HCT116 (cell line): Measurements from ENCODE around the gene FOXC2. TPM values are rescaled to one million over a fixed set of nuclear protein-coding genes. Genes with fewer than 3 reads are reported as not detected.

ENCODE experiments used
- ATAC-seq: fragments of 200-7000 bp; cut with Tn5 transposase; 2 replicates; pipeline ENCODE4 v1.9.1; 2020; ENCODE audit warnings: mild to moderate bottlenecking, moderate library complexity
- BruUV-seq: library from RNA; stranded (reverse); fragments of 400-500 nt; replicated peaks from 2 replicates; lab custom pipeline; 2021; lab: Mats Ljungman, UMichigan
- CTCF ChIA-PET: fragments of 300-600 bp; sonication (Branson Sonifier 250); formaldehyde crosslinking; loops from one replicate; lab custom pipeline; 2021; ENCODE audit warnings: antibody characterized with exemption; lab: Charles Lee
- POLR2A ChIA-PET: fragments of 300-600, 350-600 bp; sonication (Branson Sonifier 250); formaldehyde crosslinking; loops from one replicate; lab custom pipeline; 2021; ENCODE audit warnings: antibody characterized with exemption; lab: Charles Lee
- RAD21 ChIA-PET, 2 experiments: fragments of 300-600 bp; sonication (Branson Sonifier 250); formaldehyde crosslinking; loops; one replicate each; lab custom pipeline; 2023; ENCODE audit warnings: low total read pairs in 2 of 2; ENCODE audit not compliant: uncharacterized antibody in 2 of 2, unreplicated experiment in 2 of 2, low non-redundant PET in 1 of 2; lab: Charles Lee
- DNase-seq: peaks from one replicate; pipeline ENCODE4 v3.0.0-alpha.2; 2010; ENCODE audit warnings: low read depth, low spot score
- H2AFZ ChIP-seq: fragments of 200-600 bp; shearing (Covaris generic), sonication (generic); 2 replicates; pipeline ENCODE4 v1.6.1; 2017; ENCODE audit warnings: low read depth, mixed run types, mixed read lengths, antibody characterized with exemption, low read length; ENCODE audit not compliant: poor library complexity, severe bottlenecking
- H3K27ac ChIP-seq: 2 replicates; pipeline ENCODE4 v1.5.1; 2012; ENCODE audit warnings: low read depth, low read length
- H3K27me3 ChIP-seq: fragments of 200-600 bp; sonication (generic); 2 replicates; pipeline ENCODE4 v1.6.1; 2016; ENCODE audit warnings: mixed run types, low read length, mixed read lengths; ENCODE audit not compliant: insufficient read depth
- H3K36me3 ChIP-seq, 2 experiments: fragments of 200-500 bp in 1 of 2; fragments of 200-600 bp in 1 of 2; sonication (Bioruptor generic) in 1 of 2; sonication (generic) in 1 of 2; 2 replicates each; pipeline versions ENCODE4 v1.5.1 to v1.6.1; 2014 to 2016; ENCODE audit warnings: low read length in 2 of 2, inconsistent platforms in 1 of 2, mixed read lengths in 1 of 2, mixed run types in 1 of 2; ENCODE audit not compliant: insufficient read depth in 2 of 2, control insufficient read depth in 1 of 2
- H3K4me1 ChIP-seq, 2 experiments: fragments of 200-600 bp in 1 of 2; sonication (generic) in 1 of 2; 2 replicates each; pipeline versions ENCODE4 v1.5.1 to v1.6.1; 2012 to 2017; ENCODE audit warnings: low read length in 2 of 2, inconsistent platforms in 1 of 2, mild to moderate bottlenecking in 1 of 2, mixed read lengths in 1 of 2, mixed run types in 1 of 2, moderate library complexity in 1 of 2; ENCODE audit not compliant: insufficient read depth in 2 of 2, control insufficient read depth in 1 of 2
- H3K4me2 ChIP-seq: fragments of 200-600 bp; sonication (generic); 2 replicates; pipeline ENCODE4 v1.6.1; 2017; ENCODE audit warnings: mixed run types, low read length, mixed read lengths
- H3K4me3 ChIP-seq, 2 experiments: fragments of 200-600 bp in 1 of 2; sonication (generic) in 1 of 2; replicated peaks in 1 of 2; 2 replicates each; pipeline ENCODE4 v1.5.1; 2011 to 2016; ENCODE audit warnings: low read length in 2 of 2, control low read depth in 1 of 2, low read depth in 1 of 2, mild to moderate bottlenecking in 1 of 2, mixed read lengths in 1 of 2, mixed run types in 1 of 2
- H3K79me2 ChIP-seq: fragments of 200-600 bp; sonication (generic); 2 replicates; pipeline ENCODE4 v1.6.1; 2017; ENCODE audit warnings: mild to moderate bottlenecking, mixed run types, low read length, moderate library complexity, mixed read lengths; ENCODE audit not compliant: insufficient read depth
- H3K9ac ChIP-seq: fragments of 200-600 bp; sonication (generic); 2 replicates; pipeline ENCODE4 v1.6.1; 2016; ENCODE audit warnings: low read length, mixed read lengths
- H3K9me2 ChIP-seq: fragments of 200-600 bp; sonication (generic), shearing (Covaris generic); 2 replicates; pipeline ENCODE4 v1.6.1; 2017; ENCODE audit warnings: mixed run types, mild to moderate bottlenecking, moderate library complexity; ENCODE audit not compliant: insufficient read depth
- H3K9me3 ChIP-seq, 2 experiments: fragments of 200-500 bp in 1 of 2; fragments of 200-600 bp in 1 of 2; sonication (Bioruptor generic) in 1 of 2; sonication (generic) in 1 of 2; 2 replicates each; pipeline ENCODE4 v1.6.1; 2014 to 2017; ENCODE audit warnings: low read length in 2 of 2, mixed read lengths in 2 of 2, inconsistent platforms in 1 of 2, low read depth in 1 of 2, mild to moderate bottlenecking in 1 of 2, mixed run types in 1 of 2, moderate library complexity in 1 of 2; ENCODE audit not compliant: control insufficient read depth in 1 of 2, insufficient read depth in 1 of 2
- H4K20me1 ChIP-seq: fragments of 200-600 bp; sonication (generic), shearing (Covaris generic); 2 replicates; pipeline ENCODE4 v1.6.1; 2017; ENCODE audit warnings: mixed run types, mild to moderate bottlenecking, moderate library complexity; ENCODE audit not compliant: insufficient read depth
- CBX3 ChIP-seq: IDR thresholded peaks from 2 replicates; pipeline ENCODE4 v1.6.1; 2012; ENCODE audit warnings: low read depth
- CEBPB ChIP-seq: IDR thresholded peaks from 2 replicates; pipeline ENCODE4 v1.6.1; 2012; ENCODE audit warnings: low read depth
- EGR1 ChIP-seq: IDR thresholded peaks from 2 replicates; pipeline ENCODE4 v1.6.1; 2012; ENCODE audit warnings: low read depth
- EZH2 ChIP-seq: fragments of 200-600 bp; sonication (generic); IDR thresholded peaks from 2 replicates; pipeline ENCODE4 v1.6.1; 2017; ENCODE audit warnings: antibody characterized with exemption, mixed run types
- FOSL1 ChIP-seq: IDR thresholded peaks from 2 replicates; pipeline ENCODE4 v1.6.1; 2012; ENCODE audit warnings: low read depth
- JUND ChIP-seq: IDR thresholded peaks from 2 replicates; pipeline ENCODE4 v1.6.1; 2012
- POLR2A ChIP-seq: IDR thresholded peaks from 2 replicates; pipeline ENCODE4 v1.7.0; 2011; ENCODE audit warnings: borderline replicate concordance; ENCODE audit not compliant: insufficient read depth, insufficient read length; ENCODE audit errors: extremely low read depth
- RAD21 ChIP-seq: IDR thresholded peaks from 2 replicates; pipeline ENCODE4 v1.6.1; 2012; ENCODE audit warnings: low read depth, mild to moderate bottlenecking
- SIN3A ChIP-seq: IDR thresholded peaks from 2 replicates; pipeline ENCODE4 v1.6.1; 2012; ENCODE audit warnings: low read depth
- SP1 ChIP-seq: IDR thresholded peaks from 2 replicates; pipeline ENCODE4 v1.6.1; 2012; ENCODE audit warnings: low read depth
- SRF ChIP-seq: IDR thresholded peaks from 2 replicates; pipeline ENCODE4 v1.6.1; 2012; ENCODE audit warnings: low read depth
- TCF7L2 ChIP-seq: IDR thresholded peaks from 2 replicates; pipeline ENCODE4 v1.7.0; 2011; ENCODE audit warnings: borderline replicate concordance, inconsistent platforms; ENCODE audit not compliant: insufficient read depth, insufficient read length; ENCODE audit errors: extremely low read depth
- YY1 ChIP-seq: IDR thresholded peaks from 2 replicates; pipeline ENCODE4 v1.6.1; 2011; ENCODE audit warnings: low read length, low read depth, moderate library complexity, mild to moderate bottlenecking; ENCODE audit not compliant: insufficient replicate concordance; ENCODE audit errors: extremely low read depth
- ZNF274 ChIP-seq: fragments of 200-500 bp; sonication (Bioruptor generic); IDR thresholded peaks from 2 replicates; pipeline ENCODE4 v1.6.1; 2014; ENCODE audit warnings: mild to moderate bottlenecking, low read depth, low read length, inconsistent platforms
- intact Hi-C: fragments of 100-400 bp; cut with micrococcal nuclease; formaldehyde crosslinking; loops from 2 replicates; pipeline ENCODE4 v1.10.0; 2022
- total RNA-seq: library from RNA; stranded (reverse); gene quantifications from one replicate; pipeline ENCODE4 v1.2.1, GENCODE V29; 2021; ENCODE audit not compliant: unreplicated experiment
- TF ChIP-seq, protein P1 (sequence below): IDR thresholded peaks from 2 replicates; pipeline ENCODE4 v1.6.1; 2012; ENCODE audit warnings: low read depth
- TF ChIP-seq, protein P2 (sequence below), 3 experiments: fragments of 200-600 bp in 1 of 3; sonication (generic) in 1 of 3; IDR thresholded peaks in 2 of 3; conservative IDR thresholded peaks in 1 of 3; 2 replicates each; pipeline ENCODE4 v1.5.1; 2012 to 2017; ENCODE audit warnings: low read depth in 2 of 3, low read length in 2 of 3, antibody characterized with exemption in 1 of 3, borderline replicate concordance in 1 of 3, control low read depth in 1 of 3, mild to moderate bottlenecking in 1 of 3, mixed read lengths in 1 of 3, mixed run types in 1 of 3, moderate library complexity in 1 of 3; ENCODE audit not compliant: insufficient read depth in 1 of 3
- TF ChIP-seq, protein P3 (sequence below): IDR thresholded peaks from 2 replicates; pipeline ENCODE4 v1.6.1; 2012
- TF ChIP-seq, protein P4 (sequence below): IDR thresholded peaks from 2 replicates; pipeline ENCODE4 v1.6.1; 2012
- TF ChIP-seq, protein P5 (sequence below): IDR thresholded peaks from 2 replicates; pipeline ENCODE4 v1.6.1; 2011; ENCODE audit warnings: mild to moderate bottlenecking, low read length, moderate library complexity; ENCODE audit not compliant: insufficient replicate concordance; ENCODE audit errors: extremely low read depth

Gene FOXC2
- total RNA-seq, 1 experiment from 2014 or later = 0.22 TPM

DNA sequence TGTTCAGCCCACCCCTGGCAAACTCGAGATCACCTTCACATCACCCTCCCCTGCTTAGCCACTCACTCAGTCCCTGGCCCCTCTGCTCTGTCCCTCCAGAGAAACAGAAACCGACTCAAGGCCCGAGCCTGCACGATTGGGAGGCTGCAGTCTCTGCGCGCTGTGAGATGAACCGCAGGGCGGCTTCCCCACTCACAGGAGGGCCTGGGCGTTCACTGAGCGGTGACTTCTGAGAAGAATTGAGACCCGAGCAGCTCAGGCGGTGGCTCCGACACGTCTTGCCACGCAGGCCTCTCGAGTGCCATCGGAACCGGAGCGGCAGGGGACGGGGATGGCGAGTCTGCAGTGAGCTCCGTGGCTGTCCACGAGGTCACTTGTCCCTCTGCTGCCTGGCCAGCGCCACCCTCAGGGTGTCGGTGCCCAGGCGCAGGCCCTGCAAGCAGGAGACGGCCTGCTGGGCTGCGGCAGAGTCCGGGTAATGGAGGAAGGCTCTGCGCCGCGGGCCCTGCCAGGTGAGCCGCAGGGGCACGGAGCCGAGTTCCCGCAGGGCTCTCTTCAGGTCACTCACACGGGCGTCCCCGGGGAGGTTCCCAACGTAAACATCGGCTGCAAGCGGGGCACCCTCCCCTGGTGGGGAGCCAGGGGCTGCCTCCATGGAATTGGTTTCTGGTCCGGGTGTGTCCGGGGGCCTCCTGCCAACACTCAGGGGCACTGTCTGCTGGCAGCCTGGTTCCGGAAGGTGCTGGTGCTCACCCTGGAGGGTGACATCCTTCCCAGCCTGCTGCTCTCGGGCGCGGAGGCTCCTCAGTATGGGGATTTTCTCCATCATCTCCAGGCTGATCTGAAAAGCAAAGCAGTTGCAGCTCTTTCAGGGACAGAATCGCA, 34.7 kb upstream of the FOXC2 start:
- CTCF ChIA-PET = no interaction called here
- no peak overlapping the region for H3K9ac ChIP-seq
- H3K27me3 ChIP-seq = no peaks in the 10 kb centered on the region
- BruUV-seq = no TSS peak
- intact Hi-C loops = no loop called here
- H3K9me2 ChIP-seq = no peaks in the 10 kb centered on the region
- no peaks in the 10 kb centered on the region for H3K79me2 ChIP-seq
- H3K27ac ChIP-seq = no peak overlapping the region
- no peaks in the 10 kb centered on the region for H3K9me3 ChIP-seq
- H3K4me3 ChIP-seq = no peak overlapping the region
- DNase-seq = no peak
- H4K20me1 ChIP-seq = no peaks in the 10 kb centered on the region
- H3K4me2 ChIP-seq = no peak overlapping the region
- ATAC-seq = no peak
- RAD21 ChIA-PET = no interaction called here
- peaks cover 0 to 9% of the 10 kb centered on the region in 2 experiments; a peak in 2 of 4 replicates for H3K36me3 ChIP-seq
- H2AFZ ChIP-seq = no peak overlapping the region
- POLR2A ChIA-PET = no interaction called here
- peaks cover 0 to 10% of the 10 kb centered on the region in 2 experiments; a peak in 1 of 4 replicates for H3K4me1 ChIP-seq
- no peak for TF ChIP-seq POLR2A
- TF ChIP-seq FOSL1 = no peak
- TF ChIP-seq, protein P1, sequence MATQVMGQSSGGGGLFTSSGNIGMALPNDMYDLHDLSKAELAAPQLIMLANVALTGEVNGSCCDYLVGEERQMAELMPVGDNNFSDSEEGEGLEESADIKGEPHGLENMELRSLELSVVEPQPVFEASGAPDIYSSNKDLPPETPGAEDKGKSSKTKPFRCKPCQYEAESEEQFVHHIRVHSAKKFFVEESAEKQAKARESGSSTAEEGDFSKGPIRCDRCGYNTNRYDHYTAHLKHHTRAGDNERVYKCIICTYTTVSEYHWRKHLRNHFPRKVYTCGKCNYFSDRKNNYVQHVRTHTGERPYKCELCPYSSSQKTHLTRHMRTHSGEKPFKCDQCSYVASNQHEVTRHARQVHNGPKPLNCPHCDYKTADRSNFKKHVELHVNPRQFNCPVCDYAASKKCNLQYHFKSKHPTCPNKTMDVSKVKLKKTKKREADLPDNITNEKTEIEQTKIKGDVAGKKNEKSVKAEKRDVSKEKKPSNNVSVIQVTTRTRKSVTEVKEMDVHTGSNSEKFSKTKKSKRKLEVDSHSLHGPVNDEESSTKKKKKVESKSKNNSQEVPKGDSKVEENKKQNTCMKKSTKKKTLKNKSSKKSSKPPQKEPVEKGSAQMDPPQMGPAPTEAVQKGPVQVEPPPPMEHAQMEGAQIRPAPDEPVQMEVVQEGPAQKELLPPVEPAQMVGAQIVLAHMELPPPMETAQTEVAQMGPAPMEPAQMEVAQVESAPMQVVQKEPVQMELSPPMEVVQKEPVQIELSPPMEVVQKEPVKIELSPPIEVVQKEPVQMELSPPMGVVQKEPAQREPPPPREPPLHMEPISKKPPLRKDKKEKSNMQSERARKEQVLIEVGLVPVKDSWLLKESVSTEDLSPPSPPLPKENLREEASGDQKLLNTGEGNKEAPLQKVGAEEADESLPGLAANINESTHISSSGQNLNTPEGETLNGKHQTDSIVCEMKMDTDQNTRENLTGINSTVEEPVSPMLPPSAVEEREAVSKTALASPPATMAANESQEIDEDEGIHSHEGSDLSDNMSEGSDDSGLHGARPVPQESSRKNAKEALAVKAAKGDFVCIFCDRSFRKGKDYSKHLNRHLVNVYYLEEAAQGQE = no peak
- TF ChIP-seq, protein P2, sequence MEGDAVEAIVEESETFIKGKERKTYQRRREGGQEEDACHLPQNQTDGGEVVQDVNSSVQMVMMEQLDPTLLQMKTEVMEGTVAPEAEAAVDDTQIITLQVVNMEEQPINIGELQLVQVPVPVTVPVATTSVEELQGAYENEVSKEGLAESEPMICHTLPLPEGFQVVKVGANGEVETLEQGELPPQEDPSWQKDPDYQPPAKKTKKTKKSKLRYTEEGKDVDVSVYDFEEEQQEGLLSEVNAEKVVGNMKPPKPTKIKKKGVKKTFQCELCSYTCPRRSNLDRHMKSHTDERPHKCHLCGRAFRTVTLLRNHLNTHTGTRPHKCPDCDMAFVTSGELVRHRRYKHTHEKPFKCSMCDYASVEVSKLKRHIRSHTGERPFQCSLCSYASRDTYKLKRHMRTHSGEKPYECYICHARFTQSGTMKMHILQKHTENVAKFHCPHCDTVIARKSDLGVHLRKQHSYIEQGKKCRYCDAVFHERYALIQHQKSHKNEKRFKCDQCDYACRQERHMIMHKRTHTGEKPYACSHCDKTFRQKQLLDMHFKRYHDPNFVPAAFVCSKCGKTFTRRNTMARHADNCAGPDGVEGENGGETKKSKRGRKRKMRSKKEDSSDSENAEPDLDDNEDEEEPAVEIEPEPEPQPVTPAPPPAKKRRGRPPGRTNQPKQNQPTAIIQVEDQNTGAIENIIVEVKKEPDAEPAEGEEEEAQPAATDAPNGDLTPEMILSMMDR (IDR thresholded peaks at IDR 0.05 in 2 of 3, conservative IDR thresholded peaks at IDR 0.05 in 1 of 3; ENCODE audit: borderline replicate concordance in 1 of 3, insufficient read depth in 1 of 3, low read depth in 2 of 3, low read length in 2 of 3) = no peak
- TF ChIP-seq, protein P3, sequence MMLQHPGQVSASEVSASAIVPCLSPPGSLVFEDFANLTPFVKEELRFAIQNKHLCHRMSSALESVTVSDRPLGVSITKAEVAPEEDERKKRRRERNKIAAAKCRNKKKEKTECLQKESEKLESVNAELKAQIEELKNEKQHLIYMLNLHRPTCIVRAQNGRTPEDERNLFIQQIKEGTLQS = no peak
- TF ChIP-seq ZNF274 = no peak
- TF ChIP-seq RAD21 = no peak
- TF ChIP-seq CBX3 = no peak
- TF ChIP-seq, protein P4, sequence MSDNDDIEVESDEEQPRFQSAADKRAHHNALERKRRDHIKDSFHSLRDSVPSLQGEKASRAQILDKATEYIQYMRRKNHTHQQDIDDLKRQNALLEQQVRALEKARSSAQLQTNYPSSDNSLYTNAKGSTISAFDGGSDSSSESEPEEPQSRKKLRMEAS = no peak
- TF ChIP-seq EZH2 = no peak
- no peak for TF ChIP-seq SRF
- TF ChIP-seq, protein P5, sequence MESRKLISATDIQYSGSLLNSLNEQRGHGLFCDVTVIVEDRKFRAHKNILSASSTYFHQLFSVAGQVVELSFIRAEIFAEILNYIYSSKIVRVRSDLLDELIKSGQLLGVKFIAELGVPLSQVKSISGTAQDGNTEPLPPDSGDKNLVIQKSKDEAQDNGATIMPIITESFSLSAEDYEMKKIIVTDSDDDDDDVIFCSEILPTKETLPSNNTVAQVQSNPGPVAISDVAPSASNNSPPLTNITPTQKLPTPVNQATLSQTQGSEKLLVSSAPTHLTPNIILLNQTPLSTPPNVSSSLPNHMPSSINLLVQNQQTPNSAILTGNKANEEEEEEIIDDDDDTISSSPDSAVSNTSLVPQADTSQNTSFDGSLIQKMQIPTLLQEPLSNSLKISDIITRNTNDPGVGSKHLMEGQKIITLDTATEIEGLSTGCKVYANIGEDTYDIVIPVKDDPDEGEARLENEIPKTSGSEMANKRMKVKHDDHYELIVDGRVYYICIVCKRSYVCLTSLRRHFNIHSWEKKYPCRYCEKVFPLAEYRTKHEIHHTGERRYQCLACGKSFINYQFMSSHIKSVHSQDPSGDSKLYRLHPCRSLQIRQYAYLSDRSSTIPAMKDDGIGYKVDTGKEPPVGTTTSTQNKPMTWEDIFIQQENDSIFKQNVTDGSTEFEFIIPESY = no peak
- TF ChIP-seq CEBPB = no peak
- no peak for TF ChIP-seq YY1
- TF ChIP-seq SP1 = no peak
- TF ChIP-seq EGR1 = no peak
- no peak for TF ChIP-seq TCF7L2
- TF ChIP-seq SIN3A = no peak
- no peak for TF ChIP-seq JUND
